NCI-H1105 (cell line): ENCODE results near the gene COL2A1.

Source experiments
- DNase-seq: peaks from one replicate; lab custom pipeline; 2025; lab: John Stamatoyannopoulos, UW

The COL2A1 gene

GRCh38 chr12:48030173-48030650 is 25.9 kb upstream of the COL2A1 start:
- DNase-seq = no peak

DNA sequence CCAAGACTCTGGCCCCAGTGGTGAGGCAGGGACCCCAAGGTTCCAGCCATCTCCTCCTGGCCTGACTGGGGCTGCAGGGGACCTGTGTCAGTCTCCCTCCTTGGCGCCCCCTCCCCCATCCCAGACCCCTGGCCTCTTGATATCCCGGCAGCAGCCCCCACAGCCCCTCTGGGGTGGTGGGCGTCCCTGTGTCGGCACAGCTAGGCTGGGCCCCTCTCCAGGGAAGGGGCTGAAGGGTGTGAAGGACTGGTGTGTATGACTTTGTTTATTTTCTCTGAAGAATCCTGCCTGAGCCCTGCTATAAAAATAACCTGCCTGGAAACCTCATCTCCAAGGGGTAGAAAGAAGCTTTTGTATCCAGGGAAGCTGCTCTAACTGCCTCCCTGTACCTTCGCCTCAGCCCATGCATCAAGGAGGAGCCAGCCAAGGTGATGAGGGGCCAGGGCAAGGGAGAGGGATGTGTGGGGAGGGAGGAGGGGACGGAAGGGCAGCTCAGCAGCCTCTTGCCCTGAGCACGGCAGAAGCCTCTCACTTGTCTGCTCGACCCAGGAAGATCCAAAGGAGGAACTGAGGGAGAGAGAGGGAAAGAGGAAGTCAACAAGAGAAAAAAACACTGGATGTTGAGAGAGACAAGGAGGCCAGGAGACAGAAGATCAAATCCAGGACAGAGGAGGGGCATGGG is 25.4 kb upstream of the COL2A1 start:
- no peak for DNase-seq

DNA sequence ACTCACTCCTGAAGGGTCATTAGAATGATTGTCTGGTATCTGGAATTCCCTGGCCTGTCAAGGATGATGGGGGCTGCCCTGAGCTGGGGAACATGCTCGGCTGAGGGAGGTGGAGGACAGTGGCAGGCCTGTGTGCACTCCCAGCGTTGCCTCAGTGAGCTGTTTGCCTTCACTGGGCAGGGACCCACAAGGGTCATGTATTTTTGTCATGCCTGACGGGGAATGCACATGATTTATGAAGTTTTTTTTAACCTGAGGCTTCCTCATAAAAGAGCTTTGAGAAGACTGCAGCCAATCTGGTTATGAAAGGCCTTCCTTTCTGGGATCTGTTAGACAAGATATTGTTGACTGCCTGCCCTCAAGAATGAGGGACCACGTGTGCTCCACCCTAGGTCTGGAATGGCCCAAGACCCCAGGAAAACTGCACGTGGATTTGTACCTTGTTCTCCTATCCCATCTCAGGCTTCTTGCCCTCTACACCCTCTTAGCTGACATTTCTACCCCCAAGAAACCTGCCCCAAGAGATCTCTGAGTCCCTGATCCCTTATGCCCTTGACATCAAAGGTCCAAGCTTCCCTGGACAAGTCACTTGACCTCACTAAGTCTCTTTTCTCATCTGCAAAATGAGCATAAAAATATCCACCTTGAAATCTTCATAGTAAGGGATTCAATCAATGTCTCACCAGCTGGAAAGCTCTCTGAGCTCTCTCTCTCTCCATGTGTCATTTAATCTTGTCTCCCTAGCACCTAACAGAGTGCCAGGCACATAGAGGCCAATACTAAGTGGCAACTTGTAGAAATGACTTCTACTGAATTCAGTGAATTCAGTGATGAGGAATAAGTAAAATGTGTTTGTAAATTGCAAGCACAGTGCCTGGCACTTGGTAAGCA is 24.5 kb upstream of the COL2A1 start:
- no peak for DNase-seq

DNA sequence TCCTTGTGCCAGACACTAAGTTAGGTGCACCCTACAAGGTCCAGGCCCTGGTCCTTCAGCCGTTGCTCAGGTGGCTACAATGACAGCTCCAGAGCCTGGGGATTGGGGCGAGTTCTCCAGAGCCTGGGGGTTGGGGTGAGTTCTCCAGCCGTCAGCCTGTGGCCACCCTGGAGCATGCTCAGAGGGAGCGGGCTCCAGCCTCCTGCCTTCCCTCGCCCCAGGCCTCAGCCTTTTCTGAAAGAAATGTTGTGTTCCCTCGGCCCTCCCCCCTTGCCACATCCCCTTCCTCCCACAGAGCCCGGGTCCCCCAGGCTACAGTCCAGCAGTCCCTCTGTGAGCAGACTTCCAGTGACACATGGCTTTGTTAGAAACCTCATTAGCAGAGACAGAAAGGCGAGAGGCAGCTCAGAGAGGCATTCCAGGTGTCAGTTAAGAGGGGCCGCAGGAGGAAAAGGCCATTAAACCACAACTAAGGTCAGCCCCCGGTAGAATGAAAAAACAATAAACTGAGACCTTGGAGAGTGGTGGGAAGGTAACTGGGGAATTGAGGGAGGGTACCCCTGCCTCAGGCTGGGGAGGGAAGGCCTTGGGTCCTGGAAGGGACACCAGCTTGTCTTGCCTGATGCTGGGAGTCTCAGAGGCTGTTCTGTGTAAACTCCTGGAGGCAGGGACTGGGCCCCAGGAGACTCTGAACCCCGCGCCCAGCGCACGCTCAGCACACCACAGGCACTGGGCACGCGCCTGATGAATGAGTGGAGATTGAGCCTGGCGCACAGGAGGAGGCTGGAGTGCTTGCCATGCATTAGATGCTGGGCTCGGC is 23.1 kb upstream of the COL2A1 start:
- DNase-seq = no peak

- no peak for DNase-seq
Measured at GRCh38 chr12:48026060-48026827, 22.0 kb upstream of the COL2A1 start.

- no peak for DNase-seq
Measured at GRCh38 chr12:48025281-48025680, 21.0 kb upstream of the COL2A1 start.

- no peak for DNase-seq
Measured at GRCh38 chr12:48024735-48025134, 20.5 kb upstream of the COL2A1 start.

- no peak for DNase-seq
Measured at GRCh38 chr12:48023386-48023785, 19.1 kb upstream of the COL2A1 start.

- DNase-seq = no peak
Measured at GRCh38 chr12:48022676-48023385, 18.6 kb upstream of the COL2A1 start.

DNA sequence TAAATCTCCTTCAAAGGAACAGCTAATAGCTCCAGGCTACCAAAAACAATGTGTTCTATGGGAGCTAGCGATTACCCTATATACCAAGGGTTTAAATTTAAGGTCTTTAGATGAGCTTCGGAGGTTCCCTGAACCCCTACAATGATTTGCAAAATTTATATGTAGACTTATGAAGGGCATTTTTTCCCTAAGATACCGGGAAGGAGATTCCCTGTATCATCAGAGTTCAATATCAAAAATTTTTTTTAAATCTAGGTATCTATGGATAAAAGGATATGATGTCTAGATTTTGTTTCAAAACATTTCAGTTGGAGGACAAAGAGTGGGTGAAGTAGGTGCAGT is 17.9 kb upstream of the COL2A1 start:
- DNase-seq = no peak

GRCh38 chr12:48021485-48022179 is 17.4 kb upstream of the COL2A1 start:
- DNase-seq = peak; percentile 89

DNA sequence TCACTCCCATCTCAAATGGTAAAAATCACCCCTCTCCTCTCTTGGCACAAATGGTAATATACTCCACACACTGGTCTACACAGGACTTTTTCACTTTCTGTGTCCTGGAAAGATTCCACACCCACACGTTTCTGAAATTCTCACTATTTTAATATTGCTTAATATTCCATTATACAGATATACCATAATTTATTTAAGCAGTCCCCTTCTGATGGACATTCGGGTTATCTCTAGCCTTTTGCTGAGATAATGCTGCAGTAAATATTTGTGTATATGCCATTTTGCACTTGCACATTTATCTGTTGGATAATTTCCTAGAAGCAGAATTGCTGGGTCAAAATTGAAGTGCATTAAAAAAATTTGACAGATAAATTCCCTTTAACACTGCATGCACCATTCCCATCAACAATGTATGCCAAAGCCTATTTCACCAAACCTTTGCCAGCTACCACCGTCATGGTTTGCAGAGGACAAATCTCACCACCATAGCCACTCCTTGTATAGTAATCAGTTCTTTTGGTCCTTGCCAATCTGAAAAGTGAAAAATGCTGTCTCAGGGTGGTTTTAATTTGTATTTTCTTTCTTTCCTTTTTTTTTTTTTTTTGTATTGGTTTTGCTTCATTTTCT is 15.5 kb upstream of the COL2A1 start:
- no peak for DNase-seq

- DNase-seq = no peak
Measured at GRCh38 chr12:48018618-48018995, 14.3 kb upstream of the COL2A1 start.

- DNase-seq = no peak
Measured at GRCh38 chr12:48017921-48018617, 13.8 kb upstream of the COL2A1 start.

DNA sequence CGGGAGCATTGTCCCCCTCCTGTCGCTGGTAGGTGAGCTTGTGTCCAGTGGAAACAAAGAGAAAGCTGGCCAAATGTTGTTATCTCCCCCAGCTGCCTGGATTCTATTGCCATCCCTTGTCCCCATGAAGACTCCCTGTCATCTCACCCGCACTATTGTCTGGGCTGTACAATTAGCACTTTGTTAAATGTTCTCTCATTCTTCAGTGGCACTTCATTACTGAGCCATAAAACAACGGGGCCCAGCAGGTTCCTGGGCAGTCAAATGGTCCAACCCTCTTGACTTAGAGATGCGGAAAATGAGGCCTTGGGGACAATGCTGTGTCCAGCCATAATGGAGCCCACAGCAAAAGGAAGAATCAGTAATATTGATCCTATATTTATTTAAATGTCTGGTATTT is 13.2 kb upstream of the COL2A1 start:
- no peak for DNase-seq

GRCh38 chr12:48016373-48017020 is 12.2 kb upstream of the COL2A1 start:
- DNase-seq = no peak

DNA sequence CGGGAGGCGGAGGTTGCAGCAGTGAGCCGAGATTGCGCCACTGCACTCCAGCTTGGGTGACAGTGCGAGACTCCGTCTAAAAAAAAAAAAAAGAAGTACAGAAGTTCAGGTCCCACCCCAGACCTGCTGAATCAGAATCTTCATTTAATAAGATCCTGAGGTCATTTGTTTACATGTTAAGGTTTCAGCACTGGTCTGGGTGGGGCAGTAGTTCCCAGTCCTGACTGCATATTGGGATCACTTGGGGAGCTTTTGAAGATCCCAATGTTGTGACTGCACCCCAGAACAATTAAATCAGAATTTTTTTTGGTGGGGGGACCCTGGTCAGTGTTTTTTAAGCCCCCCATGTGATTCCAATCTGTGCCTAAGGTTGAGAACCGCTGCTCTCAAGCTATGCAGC is 11.7 kb upstream of the COL2A1 start:
- DNase-seq = no peak

DNA sequence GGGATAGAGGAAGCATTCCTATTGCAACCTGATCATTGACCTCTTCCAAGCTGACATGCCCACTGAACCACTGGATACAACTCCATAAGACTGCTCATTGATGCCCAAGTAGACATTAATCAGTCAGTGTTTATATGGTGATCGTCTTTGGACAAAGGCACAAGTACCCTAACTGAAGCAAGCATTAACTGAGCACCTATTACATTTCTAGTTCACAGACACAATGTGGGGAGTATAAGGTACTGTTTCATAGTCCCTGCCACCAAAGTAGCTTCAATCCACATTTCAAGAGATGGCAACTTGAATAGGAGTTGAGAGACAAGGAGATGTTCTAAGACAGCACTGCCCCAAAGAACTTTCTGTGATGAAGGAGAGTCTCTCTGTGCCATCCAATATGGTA is 10.9 kb upstream of the COL2A1 start:
- no peak for DNase-seq

GRCh38 chr12:48013287-48013686 is 9.0 kb upstream of the COL2A1 start:
- no peak for DNase-seq
